Endometrium (tissue), 2 donors: ENCODE measurements around the gene PTPRF.
"Not testable (repeated sequence)": the region's sequence is repeated elsewhere in the genome, so short reads cannot be mapped to it uniquely, and the experiment has no call there.

Experiments used
- FAIRE-seq: peaks from 2 replicates; lab custom pipeline; 2012; peaks lifted over from hg19 to GRCh38; lab: Jason Lieb, UNC
- donor health status: control.
- donor health status: control.

PTPRF gene

GRCh38 chr1:43530483-43531106, at the start of gene PTPRF:
TSS of gene PTPRF (plus strand) at chr1:43530883. CDS start at chr1:43545076, 14,193 bp downstream.
- FAIRE-seq: no peak

- no peak for FAIRE-seq
These were observed 49.2 kb upstream of the PTPRF start for GRCh38 chr1:43481491-43481890.

DNA sequence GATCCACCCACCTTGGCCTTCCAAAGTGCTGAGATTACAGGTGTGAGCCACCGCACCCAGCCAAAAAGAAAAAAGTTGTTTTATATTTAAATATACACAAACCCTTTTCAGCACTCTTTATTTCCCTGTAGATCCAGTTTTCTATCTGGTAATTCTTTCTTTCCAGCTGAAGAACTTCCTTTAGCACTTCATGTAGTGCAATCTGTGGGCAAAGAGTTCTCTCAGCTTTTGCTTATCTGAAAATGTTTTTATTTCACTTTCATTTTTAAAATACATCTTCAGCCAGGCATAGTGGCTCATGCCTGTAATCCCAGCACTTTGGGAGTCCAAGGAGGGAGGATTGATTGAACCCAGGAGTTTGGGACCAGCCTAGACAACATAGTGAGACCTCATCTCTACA, 48.5 kb upstream of the PTPRF start:
- no peak for FAIRE-seq

GRCh38 chr1:43484367-43484766, 46.3 kb upstream of the PTPRF start:
- FAIRE-seq: no peak

GRCh38 chr1:43488165-43488564, 42.5 kb upstream of the PTPRF start:
- no peak for FAIRE-seq

GRCh38 chr1:43491061-43491460, 39.6 kb upstream of the PTPRF start:
- FAIRE-seq: no peak

DNA sequence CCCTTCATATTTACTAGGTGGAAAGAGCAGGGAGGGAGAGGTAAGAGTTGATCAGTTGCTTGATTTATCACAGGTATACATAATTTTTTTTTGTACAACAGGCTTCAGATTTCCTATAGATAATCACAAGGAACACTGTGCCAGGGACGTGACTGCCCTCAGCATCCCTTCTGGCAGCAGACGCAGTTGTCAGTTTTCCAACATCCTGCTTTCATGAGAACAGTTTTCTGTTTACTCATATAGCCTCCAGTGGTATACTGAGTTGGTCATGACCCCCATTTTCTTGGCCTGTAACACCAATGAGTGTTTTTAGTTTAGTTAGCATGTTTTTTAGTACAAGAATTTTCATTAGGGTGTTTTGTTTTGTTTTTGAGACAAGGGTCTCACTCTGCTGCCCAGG, 37.9 kb upstream of the PTPRF start:
- no peak for FAIRE-seq

- no peak for FAIRE-seq
These were observed 36.8 kb upstream of the PTPRF start for GRCh38 chr1:43493661-43494450.

GRCh38 chr1:43495204-43495603, 35.5 kb upstream of the PTPRF start:
- FAIRE-seq: no peak

DNA sequence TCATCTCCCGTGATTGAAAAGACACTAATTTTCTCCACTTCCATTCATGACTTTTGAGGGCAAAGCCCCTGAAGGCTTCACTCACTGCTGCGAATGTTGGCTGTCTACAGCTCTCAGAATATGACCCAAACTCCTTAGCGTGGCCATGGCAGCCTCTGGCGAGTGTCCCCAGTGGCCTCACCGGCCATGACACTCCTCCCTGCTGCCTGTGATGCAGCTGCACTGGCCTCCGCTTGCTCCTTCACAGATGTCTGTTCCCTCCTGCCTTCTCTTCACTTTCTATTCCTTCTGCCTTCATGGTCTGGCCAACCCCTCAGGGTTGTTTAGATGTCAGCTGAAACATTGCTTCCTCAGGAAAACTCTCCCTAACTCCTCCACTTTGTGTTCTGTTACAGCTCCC, 30.8 kb upstream of the PTPRF start:
- FAIRE-seq: no peak

DNA sequence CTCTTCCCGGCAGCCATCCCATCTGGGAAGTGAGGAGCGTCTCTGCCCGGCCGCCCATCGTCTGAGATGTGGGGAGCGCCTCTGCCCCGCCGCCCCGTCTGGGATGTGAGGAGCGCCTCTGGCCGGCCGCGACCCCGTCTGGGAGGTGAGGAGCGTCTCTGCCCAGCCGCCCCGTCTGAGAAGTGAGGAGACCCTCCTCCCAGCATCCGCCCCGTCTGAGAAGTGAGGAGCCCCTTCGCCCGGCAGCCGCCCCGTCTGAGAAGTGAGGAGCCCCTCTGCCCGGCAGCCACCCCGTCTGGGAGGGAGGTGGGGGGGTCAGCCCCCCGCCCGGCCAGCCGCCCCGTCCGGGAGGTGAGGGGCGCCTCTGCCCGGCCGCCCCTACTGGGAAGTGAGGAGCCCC, 28.9 kb upstream of the PTPRF start:
- FAIRE-seq: not testable (repeated sequence)

GRCh38 chr1:43503534-43503933, 27.1 kb upstream of the PTPRF start:
- FAIRE-seq: no peak

DNA sequence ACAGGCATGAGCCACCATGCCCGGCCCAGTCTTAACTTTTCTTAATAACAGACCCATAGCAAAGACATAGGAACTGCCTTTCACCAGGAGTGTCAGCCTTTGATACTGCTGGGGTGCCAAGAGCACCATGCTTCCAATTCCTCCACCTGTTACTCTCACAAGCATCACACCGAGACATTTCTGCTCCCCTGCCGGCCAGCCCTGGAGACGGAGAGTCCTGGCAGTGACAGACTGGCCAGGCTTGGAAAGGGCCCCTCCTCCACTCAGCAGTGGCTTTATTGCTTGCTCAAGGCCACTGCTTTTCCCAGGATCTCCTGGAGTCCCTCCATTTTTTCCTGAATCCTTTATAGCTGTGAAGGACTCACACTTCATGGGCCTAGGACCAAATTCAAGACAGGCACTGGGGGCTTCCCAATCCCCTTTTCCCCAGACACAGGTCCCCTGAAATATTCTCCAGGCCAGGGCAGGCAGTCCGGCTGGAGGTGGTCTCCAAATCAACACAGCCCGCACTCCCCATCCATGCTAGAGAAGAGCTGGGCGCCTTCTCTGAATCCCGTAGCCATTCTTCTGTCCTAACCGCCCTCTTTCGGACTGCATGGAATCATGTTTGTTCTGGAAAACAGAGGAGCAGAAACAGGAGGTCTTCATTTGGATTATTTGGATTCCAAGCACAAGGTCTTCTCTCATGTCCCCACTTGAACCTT, 25.5 kb upstream of the PTPRF start:
- FAIRE-seq: no peak

GRCh38 chr1:43506233-43506632, 24.4 kb upstream of the PTPRF start:
- FAIRE-seq: no peak

DNA sequence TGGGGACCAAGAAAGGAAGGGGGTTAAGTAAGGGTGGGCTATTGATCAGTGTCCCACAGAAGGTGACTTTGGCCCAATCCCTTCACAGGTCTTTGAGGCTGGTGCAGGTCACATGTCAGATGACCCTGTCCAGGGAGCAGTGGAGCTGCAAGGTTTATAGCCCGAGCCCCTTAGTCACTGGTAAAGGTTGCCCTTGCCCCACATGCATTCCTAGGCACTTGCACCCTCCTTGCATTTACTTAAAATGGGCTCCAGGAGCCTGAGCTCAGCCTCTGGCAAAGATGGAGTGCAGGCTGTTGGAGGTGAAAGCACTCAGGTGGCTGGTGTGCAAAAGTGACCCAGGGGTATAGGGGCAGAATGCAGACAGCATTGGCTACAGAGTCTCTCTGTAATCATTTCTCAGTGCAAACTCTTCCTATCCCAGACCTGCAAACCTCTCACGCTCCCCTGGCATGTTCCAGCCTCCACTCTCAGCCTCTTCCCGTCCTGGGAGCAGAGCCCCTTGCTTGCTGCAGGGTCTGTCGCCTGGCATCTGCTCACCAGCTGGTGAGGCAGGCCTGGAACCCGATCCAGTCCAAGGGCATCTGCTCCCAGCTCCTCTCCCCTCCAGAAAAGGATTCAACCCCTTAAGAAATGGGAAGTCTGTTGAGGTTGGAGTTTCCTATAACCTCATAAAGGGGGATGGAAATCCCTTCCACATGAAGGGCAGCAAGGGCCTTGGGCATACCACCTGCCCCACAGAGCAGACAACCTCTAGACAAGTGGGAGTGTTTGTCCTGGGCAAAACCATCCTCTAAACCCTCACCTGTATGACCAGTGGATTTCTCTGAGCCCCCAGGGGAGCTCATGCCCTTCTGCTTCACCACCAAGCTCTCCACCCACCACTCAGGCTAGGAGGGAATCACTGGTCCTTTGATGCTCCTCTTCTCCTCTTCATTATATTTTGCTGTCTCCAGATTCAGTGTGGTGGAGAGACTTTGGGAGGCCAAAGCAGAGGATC, 23.1 kb upstream of the PTPRF start:
- FAIRE-seq: no peak

GRCh38 chr1:43509007-43509739, 21.5 kb upstream of the PTPRF start:
- no peak for FAIRE-seq

DNA sequence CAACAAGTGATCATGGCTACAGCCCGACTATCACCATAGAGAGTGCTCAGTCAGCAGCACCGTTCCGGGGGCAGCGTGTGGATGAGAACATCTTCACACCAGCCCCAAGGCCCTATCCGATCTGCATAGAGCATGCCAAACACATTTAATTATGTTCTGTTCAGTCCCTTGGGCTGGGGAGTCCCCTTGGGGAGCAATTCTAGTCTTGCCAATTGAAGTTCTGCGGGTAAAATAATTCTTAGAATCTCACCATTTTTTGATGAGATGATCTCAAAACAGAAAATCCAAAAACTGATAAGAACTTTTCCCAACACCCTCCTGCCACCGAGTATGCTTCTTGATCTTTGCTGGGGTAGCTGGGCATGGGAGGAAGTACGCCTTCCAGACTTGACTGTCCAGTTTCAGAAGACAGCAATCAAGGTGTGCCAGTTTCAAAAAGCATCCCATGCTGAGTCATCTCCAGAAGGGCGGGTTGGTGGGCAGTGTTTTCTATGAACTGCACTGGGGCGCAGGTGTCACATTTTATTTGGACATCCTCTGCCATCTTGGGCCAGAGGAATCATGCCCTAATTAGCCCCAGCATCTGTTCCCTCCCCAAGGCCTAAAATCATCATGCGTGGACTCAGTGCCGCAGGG, 20.8 kb upstream of the PTPRF start:
- no peak for FAIRE-seq

DNA sequence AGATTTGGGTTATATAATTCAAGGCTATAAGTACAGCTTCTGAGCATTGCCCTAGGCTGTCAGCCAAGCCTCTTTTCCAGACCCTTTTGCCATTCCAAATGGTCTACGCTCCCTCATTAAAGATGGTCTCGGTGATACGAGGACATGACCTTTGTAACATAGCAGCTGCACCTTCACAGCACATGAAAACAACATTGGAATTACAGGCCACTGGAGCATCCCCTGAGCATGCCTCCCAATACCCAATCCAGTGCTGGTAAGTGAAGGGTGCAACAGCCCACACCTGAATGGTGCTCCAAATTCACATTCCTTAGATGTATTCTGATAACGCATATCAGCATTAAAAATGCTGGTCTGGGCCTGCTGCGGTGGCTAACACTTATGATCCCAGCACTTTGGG, 20.1 kb upstream of the PTPRF start:
- FAIRE-seq: no peak

DNA sequence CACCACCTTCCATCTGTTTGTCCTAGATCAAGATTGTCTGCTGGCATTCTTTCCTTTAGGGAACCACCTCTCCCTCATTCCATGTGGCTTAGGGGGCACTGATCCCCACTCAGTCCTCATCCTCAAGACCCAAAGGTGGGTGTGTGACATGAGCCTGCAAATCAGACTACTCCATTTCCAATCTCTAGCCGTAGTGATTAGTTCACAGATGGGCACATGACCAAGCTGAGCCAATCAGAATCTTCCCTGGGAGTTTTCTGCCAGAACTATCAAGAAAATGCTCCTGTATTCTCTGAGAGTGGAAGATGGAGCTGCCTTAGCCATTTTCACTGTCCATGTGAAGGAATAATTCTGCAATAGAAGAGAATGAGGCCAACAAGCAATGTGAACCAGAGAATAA, 19.3 kb upstream of the PTPRF start:
- FAIRE-seq: no peak

- FAIRE-seq: no peak
These were observed 18.6 kb upstream of the PTPRF start for GRCh38 chr1:43512133-43512532.

DNA sequence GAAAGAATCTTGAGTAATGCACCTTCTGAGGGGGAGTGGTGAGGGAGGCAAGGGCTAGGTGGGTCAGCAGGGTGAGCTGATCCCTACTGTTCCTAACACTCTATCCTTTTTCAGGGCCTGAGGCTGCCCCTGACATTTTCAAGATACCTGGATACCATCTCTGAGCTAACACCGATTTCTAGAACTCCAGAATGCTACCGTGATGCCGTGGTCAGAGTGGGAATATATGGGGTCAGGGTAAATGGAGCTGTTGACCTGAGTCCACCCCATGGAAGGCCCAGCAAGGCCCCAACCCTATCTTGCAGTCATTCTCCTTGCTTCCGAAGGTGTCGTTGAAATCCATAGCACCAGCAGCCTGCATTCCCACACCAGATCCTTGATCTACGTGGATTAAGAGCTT, 18.0 kb upstream of the PTPRF start:
- FAIRE-seq: no peak
